GM23338 (cell line): ENCODE results near the gene WDR70.
"Not testable (repeated sequence)": the region's sequence is repeated elsewhere in the genome, so short reads cannot be mapped to it uniquely, and the experiment has no call there.

Experiments
- CREB1 ChIP-seq: fragments of 250-450 bp; sonication (Bioruptor Pico); IDR thresholded peaks from 2 replicates; pipeline ENCODE4 v1.5.0; 2020; ENCODE audit warnings: low read depth, mild to moderate bottlenecking, moderate library complexity
- EZH2 ChIP-seq: fragments of 200-600 bp; sonication (generic); IDR thresholded peaks from one replicate; pipeline ENCODE4 v1.8.0; 2017; ENCODE audit warnings: antibody characterized with exemption, mild to moderate bottlenecking, low read depth; ENCODE audit not compliant: unreplicated experiment
- EZH2phosphoT487 ChIP-seq: fragments of 200-600 bp; sonication (generic); IDR thresholded peaks from one replicate; pipeline ENCODE4 v1.8.1; 2018; ENCODE audit warnings: antibody characterized with exemption; ENCODE audit not compliant: unreplicated experiment
- JUNB ChIP-seq: IDR thresholded peaks from one replicate; pipeline ENCODE4 v1.6.1; 2016; ENCODE audit warnings: antibody characterized with exemption; ENCODE audit not compliant: unreplicated experiment
- POLR2AphosphoS5 ChIP-seq: IDR thresholded peaks from 2 replicates; pipeline ENCODE4 v1.6.1; 2016; ENCODE audit warnings: antibody characterized with exemption, low read depth
- ZNF331 ChIP-seq: fragments of 250-450 bp; sonication (Bioruptor Pico); IDR thresholded peaks from 2 replicates; pipeline ENCODE4 v1.5.0; 2020; ENCODE audit warnings: low read depth, mild to moderate bottlenecking, moderate library complexity
- TF ChIP-seq, protein P1 (sequence below): fragments of 250-450 bp; sonication (Bioruptor Pico); IDR thresholded peaks from 2 replicates; pipeline ENCODE4 v1.5.0; 2020; ENCODE audit warnings: mild to moderate bottlenecking, moderate library complexity
- TF ChIP-seq, protein P2 (sequence below): IDR thresholded peaks from one replicate; pipeline ENCODE4 v1.6.1; 2018; ENCODE audit warnings: antibody characterized with exemption; ENCODE audit not compliant: unreplicated experiment
- TF ChIP-seq, protein P3 (sequence below), 2 experiments: fragments of 200-600 bp in 1 of 2; sonication (generic) in 1 of 2; conservative IDR thresholded peaks; 2 replicates each; pipeline versions ENCODE4 v1.5.1 to v1.6.1; 2016 to 2017; ENCODE audit warnings: antibody characterized with exemption in 2 of 2, low read depth in 2 of 2, mild to moderate bottlenecking in 2 of 2, moderate library complexity in 1 of 2

DNA sequence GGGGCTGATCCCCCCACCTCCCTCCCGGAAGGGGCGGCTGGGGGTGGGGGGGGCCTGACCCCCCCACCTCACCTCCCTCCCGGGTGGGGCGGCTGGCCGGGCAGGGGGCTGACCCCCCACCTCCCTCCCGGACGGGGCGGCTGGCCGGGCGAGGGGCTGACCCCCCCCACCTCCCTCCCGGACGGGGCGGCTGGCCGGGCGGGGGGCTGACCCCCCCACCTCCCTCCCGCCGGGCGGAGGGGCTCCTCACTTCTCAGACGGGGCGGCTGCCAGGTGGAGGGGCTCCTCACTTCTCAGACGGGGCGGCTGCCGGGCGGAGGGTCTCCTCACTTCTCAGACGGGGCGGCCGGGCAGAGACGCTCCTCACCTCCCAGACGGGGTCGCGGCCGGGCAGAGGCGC is 36.3 kb downstream of the WDR70 start:
- TF ChIP-seq POLR2AphosphoS5; ZNF331 (CRISPR knock-in tag); JUNB; EZH2; EZH2phosphoT487; CREB1 (CRISPR knock-in tag): not testable (repeated sequence)
- TF ChIP-seq, protein P1, sequence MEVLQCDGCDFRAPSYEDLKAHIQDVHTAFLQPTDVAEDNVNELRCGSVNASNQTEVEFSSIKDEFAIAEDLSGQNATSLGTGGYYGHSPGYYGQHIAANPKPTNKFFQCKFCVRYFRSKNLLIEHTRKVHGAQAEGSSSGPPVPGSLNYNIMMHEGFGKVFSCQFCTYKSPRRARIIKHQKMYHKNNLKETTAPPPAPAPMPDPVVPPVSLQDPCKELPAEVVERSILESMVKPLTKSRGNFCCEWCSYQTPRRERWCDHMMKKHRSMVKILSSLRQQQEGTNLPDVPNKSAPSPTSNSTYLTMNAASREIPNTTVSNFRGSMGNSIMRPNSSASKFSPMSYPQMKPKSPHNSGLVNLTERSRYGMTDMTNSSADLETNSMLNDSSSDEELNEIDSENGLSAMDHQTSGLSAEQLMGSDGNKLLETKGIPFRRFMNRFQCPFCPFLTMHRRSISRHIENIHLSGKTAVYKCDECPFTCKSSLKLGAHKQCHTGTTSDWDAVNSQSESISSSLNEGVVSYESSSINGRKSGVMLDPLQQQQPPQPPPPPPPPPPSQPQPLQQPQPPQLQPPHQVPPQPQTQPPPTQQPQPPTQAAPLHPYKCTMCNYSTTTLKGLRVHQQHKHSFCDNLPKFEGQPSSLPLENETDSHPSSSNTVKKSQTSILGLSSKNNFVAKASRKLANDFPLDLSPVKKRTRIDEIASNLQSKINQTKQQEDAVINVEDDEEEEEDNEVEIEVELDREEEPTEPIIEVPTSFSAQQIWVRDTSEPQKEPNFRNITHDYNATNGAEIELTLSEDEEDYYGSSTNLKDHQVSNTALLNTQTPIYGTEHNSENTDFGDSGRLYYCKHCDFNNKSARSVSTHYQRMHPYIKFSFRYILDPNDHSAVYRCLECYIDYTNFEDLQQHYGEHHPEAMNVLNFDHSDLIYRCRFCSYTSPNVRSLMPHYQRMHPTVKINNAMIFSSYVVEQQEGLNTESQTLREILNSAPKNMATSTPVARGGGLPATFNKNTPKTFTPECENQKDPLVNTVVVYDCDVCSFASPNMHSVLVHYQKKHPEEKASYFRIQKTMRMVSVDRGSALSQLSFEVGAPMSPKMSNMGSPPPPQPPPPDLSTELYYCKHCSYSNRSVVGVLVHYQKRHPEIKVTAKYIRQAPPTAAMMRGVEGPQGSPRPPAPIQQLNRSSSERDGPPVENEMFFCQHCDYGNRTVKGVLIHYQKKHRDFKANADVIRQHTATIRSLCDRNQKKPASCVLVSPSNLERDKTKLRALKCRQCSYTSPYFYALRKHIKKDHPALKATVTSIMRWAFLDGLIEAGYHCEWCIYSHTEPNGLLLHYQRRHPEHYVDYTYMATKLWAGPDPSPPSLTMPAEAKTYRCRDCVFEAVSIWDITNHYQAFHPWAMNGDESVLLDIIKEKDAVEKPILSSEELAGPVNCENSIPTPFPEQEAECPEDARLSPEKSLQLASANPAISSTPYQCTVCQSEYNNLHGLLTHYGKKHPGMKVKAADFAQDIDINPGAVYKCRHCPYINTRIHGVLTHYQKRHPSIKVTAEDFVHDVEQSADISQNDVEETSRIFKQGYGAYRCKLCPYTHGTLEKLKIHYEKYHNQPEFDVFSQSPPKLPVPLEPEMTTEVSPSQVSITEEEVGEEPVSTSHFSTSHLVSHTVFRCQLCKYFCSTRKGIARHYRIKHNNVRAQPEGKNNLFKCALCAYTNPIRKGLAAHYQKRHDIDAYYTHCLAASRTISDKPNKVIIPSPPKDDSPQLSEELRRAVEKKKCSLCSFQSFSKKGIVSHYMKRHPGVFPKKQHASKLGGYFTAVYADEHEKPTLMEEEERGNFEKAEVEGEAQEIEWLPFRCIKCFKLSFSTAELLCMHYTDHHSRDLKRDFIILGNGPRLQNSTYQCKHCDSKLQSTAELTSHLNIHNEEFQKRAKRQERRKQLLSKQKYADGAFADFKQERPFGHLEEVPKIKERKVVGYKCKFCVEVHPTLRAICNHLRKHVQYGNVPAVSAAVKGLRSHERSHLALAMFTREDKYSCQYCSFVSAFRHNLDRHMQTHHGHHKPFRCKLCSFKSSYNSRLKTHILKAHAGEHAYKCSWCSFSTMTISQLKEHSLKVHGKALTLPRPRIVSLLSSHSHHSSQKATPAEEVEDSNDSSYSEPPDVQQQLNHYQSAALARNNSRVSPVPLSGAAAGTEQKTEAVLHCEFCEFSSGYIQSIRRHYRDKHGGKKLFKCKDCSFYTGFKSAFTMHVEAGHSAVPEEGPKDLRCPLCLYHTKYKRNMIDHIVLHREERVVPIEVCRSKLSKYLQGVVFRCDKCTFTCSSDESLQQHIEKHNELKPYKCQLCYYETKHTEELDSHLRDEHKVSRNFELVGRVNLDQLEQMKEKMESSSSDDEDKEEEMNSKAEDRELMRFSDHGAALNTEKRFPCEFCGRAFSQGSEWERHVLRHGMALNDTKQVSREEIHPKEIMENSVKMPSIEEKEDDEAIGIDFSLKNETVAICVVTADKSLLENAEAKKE (CRISPR knock-in tag) = not testable (repeated sequence)
- TF ChIP-seq, protein P2, sequence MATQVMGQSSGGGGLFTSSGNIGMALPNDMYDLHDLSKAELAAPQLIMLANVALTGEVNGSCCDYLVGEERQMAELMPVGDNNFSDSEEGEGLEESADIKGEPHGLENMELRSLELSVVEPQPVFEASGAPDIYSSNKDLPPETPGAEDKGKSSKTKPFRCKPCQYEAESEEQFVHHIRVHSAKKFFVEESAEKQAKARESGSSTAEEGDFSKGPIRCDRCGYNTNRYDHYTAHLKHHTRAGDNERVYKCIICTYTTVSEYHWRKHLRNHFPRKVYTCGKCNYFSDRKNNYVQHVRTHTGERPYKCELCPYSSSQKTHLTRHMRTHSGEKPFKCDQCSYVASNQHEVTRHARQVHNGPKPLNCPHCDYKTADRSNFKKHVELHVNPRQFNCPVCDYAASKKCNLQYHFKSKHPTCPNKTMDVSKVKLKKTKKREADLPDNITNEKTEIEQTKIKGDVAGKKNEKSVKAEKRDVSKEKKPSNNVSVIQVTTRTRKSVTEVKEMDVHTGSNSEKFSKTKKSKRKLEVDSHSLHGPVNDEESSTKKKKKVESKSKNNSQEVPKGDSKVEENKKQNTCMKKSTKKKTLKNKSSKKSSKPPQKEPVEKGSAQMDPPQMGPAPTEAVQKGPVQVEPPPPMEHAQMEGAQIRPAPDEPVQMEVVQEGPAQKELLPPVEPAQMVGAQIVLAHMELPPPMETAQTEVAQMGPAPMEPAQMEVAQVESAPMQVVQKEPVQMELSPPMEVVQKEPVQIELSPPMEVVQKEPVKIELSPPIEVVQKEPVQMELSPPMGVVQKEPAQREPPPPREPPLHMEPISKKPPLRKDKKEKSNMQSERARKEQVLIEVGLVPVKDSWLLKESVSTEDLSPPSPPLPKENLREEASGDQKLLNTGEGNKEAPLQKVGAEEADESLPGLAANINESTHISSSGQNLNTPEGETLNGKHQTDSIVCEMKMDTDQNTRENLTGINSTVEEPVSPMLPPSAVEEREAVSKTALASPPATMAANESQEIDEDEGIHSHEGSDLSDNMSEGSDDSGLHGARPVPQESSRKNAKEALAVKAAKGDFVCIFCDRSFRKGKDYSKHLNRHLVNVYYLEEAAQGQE = not testable (repeated sequence)
- TF ChIP-seq, protein P3, sequence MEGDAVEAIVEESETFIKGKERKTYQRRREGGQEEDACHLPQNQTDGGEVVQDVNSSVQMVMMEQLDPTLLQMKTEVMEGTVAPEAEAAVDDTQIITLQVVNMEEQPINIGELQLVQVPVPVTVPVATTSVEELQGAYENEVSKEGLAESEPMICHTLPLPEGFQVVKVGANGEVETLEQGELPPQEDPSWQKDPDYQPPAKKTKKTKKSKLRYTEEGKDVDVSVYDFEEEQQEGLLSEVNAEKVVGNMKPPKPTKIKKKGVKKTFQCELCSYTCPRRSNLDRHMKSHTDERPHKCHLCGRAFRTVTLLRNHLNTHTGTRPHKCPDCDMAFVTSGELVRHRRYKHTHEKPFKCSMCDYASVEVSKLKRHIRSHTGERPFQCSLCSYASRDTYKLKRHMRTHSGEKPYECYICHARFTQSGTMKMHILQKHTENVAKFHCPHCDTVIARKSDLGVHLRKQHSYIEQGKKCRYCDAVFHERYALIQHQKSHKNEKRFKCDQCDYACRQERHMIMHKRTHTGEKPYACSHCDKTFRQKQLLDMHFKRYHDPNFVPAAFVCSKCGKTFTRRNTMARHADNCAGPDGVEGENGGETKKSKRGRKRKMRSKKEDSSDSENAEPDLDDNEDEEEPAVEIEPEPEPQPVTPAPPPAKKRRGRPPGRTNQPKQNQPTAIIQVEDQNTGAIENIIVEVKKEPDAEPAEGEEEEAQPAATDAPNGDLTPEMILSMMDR (conservative IDR thresholded peaks at IDR 0.05; ENCODE audit: low read depth in 2 of 2) = not testable (repeated sequence)
